GM12878 (cell line): ENCODE data around the gene CACFD1. TPM values are rescaled to one million over a fixed set of nuclear protein-coding genes. Genes with fewer than 3 reads are reported as not detected.
A peak's percentile ranks its signal among the peaks of the same experiment; 100 is the strongest.

Experiments
- EED ChIP-seq: sonication (generic); IDR thresholded peaks from 2 replicates; pipeline ENCODE4 v1.6.1; 2016; ENCODE audit warnings: antibody characterized with exemption, low read depth
- FOXK2 ChIP-seq: fragments of 450-650 bp; IDR thresholded peaks from 2 replicates; pipeline ENCODE4 v1.6.1; 2017; ENCODE audit warnings: mild to moderate bottlenecking, moderate library complexity
- GATAD2B ChIP-seq: fragments of 450-650 bp; conservative IDR thresholded peaks from 2 replicates; pipeline ENCODE4 v1.6.1; 2017; ENCODE audit warnings: low read depth, mild to moderate bottlenecking, moderate library complexity
- IKZF2 ChIP-seq, 2 experiments: fragments of 450-650 bp; IDR thresholded peaks; 2 replicates each; pipeline ENCODE4 v1.6.1; 2017; ENCODE audit warnings: mild to moderate bottlenecking in 2 of 2, moderate library complexity in 2 of 2
- NBN ChIP-seq: fragments of 450-650 bp; IDR thresholded peaks from 2 replicates; pipeline ENCODE4 v1.6.1; 2016
- NFYB ChIP-seq: IDR thresholded peaks from 2 replicates; pipeline ENCODE4 v1.6.1; 2011; ENCODE audit warnings: low read depth, mild to moderate bottlenecking, low read length, improper control_type of control experiment, moderate library complexity; ENCODE audit not compliant: insufficient read depth
- POLR2AphosphoS5 ChIP-seq: IDR thresholded peaks from 2 replicates; pipeline ENCODE4 v1.6.1; 2011; ENCODE audit warnings: mild to moderate bottlenecking, low read length, inconsistent platforms
- SIN3A ChIP-seq: IDR thresholded peaks from 2 replicates; pipeline ENCODE4 v1.6.1; 2012; ENCODE audit warnings: low read depth, low read length, improper control_type of control experiment
- TCF7 ChIP-seq: IDR thresholded peaks from 2 replicates; pipeline ENCODE4 v1.6.1; 2014; ENCODE audit warnings: antibody characterized with exemption, borderline replicate concordance
- polyA plus RNA-seq, 11 experiments: library from polyadenylated mRNA; depleted of rRNA in 4 of 11; unstranded in 6 of 11; stranded (reverse) in 5 of 11; fragments of >200 nt; fragmentation: Nextera tagmentation in 4 of 11; fragmentation: Illumina TruSeq in 1 of 11; extraction: Ambion mirVana in 4 of 11; extraction: Trizol in 1 of 11; gene quantifications; 1 replicate in 1 of 11; 2 replicates in 10 of 11; pipeline versions ENCODE4 v1.2.1 to v1.2.3, GENCODE V29; 2011 to 2016; ENCODE audit warnings: inconsistent platforms in 2 of 11, missing spikeins in 2 of 11, low read depth in 1 of 11
- total RNA-seq, 4 experiments: library from RNA; depleted of rRNA in 3 of 4; stranded (reverse); fragments of >200 nt in 3 of 4; fragmentation: Illumina TruSeq in 1 of 4; extraction: Trizol in 1 of 4; gene quantifications; 2 replicates each; pipeline versions ENCODE4 v1.2.1 to v1.2.3, GENCODE V29; 2013 to 2021
- TF ChIP-seq, protein P1 (sequence below): fragments of 450-650 bp; IDR thresholded peaks from 2 replicates; pipeline ENCODE4 v1.6.1; 2016; ENCODE audit warnings: mild to moderate bottlenecking, moderate library complexity, borderline replicate concordance
- TF ChIP-seq, protein P2 (sequence below): fragments of 450-650 bp; formaldehyde crosslinking; IDR thresholded peaks from 2 replicates; pipeline ENCODE4 v1.4.0; 2022; ENCODE audit warnings: mild to moderate bottlenecking, moderate library complexity
- TF ChIP-seq, protein P3 (sequence below): fragments of 450-650 bp; formaldehyde crosslinking; IDR thresholded peaks from 2 replicates; pipeline ENCODE4 v1.5.0; 2022; ENCODE audit warnings: mild to moderate bottlenecking, missing genetic modification characterization
- TF ChIP-seq, protein P4 (sequence below): IDR thresholded peaks from 2 replicates; pipeline ENCODE4 v1.6.1; 2011; ENCODE audit warnings: low read depth, low read length, improper control_type of control experiment, borderline replicate concordance

Gene CACFD1
- total and polyA plus RNA-seq, 10 of the 15 experiments (the other 5 are each of a cell fraction or from before 2014, with no cell fraction given), result 0.09 to 5.8 (median 1.4) TPM; not detected in 1

DNA sequence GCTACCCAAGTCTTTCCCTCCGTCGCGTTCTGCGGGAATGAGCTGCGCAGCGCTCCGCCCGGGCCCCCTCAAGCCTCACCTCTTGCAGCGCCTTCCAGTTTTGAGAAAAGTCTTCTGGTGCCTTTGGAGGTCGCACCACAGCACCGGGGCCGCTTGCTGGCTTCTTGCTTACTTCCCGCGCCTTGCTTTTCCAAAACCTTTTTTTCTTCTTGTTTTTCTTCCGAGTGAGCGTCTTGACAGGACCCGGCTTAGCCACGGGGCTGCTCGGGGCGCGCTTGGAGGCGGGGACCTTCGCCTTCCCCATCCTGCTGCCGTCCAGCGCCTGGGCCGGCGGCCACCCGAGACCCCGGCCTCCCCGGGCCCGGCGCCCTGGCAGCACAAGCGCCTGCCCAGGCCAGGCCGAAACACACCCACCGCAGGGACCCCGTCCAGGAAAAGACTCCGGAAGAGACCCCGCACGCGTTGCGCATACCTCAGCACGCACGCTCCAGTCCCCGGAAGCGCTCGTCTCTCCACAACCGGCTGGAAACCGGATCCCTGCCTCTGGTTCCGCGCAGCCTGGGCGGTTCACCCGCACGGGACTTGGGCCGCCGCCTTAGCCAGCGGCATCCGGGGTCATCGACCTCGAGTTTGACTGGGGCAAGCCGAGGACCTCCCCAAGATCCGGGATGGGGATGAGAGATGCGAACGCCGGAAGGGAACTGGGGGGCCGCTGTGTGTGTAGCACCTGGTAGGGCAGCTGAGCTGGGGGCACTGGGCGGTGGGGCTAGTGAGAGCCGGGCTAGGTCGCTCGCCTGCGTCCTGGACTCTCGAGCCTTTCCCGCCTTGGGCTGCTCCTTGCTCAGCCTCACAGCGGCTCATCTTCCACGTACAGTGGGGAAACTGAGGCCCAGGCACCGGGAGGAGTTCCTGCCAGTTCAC lies 42.0 kb upstream of the CACFD1 start, which contains the start of gene REXO4 (continued):
- TF ChIP-seq, protein P1, sequence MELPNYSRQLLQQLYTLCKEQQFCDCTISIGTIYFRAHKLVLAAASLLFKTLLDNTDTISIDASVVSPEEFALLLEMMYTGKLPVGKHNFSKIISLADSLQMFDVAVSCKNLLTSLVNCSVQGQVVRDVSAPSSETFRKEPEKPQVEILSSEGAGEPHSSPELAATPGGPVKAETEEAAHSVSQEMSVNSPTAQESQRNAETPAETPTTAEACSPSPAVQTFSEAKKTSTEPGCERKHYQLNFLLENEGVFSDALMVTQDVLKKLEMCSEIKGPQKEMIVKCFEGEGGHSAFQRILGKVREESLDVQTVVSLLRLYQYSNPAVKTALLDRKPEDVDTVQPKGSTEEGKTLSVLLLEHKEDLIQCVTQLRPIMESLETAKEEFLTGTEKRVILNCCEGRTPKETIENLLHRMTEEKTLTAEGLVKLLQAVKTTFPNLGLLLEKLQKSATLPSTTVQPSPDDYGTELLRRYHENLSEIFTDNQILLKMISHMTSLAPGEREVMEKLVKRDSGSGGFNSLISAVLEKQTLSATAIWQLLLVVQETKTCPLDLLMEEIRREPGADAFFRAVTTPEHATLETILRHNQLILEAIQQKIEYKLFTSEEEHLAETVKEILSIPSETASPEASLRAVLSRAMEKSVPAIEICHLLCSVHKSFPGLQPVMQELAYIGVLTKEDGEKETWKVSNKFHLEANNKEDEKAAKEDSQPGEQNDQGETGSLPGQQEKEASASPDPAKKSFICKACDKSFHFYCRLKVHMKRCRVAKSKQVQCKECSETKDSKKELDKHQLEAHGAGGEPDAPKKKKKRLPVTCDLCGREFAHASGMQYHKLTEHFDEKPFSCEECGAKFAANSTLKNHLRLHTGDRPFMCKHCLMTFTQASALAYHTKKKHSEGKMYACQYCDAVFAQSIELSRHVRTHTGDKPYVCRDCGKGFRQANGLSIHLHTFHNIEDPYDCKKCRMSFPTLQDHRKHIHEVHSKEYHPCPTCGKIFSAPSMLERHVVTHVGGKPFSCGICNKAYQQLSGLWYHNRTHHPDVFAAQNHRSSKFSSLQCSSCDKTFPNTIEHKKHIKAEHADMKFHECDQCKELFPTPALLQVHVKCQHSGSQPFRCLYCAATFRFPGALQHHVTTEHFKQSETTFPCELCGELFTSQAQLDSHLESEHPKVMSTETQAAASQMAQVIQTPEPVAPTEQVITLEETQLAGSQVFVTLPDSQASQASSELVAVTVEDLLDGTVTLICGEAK, result peak; percentile 100
- TF ChIP-seq NFYB, result no peak
- TF ChIP-seq SIN3A, result peak; percentile 89
- peak; percentile 51; the same call in 1 of the 2 replicates for TF ChIP-seq EED
- TF ChIP-seq, protein P2, sequence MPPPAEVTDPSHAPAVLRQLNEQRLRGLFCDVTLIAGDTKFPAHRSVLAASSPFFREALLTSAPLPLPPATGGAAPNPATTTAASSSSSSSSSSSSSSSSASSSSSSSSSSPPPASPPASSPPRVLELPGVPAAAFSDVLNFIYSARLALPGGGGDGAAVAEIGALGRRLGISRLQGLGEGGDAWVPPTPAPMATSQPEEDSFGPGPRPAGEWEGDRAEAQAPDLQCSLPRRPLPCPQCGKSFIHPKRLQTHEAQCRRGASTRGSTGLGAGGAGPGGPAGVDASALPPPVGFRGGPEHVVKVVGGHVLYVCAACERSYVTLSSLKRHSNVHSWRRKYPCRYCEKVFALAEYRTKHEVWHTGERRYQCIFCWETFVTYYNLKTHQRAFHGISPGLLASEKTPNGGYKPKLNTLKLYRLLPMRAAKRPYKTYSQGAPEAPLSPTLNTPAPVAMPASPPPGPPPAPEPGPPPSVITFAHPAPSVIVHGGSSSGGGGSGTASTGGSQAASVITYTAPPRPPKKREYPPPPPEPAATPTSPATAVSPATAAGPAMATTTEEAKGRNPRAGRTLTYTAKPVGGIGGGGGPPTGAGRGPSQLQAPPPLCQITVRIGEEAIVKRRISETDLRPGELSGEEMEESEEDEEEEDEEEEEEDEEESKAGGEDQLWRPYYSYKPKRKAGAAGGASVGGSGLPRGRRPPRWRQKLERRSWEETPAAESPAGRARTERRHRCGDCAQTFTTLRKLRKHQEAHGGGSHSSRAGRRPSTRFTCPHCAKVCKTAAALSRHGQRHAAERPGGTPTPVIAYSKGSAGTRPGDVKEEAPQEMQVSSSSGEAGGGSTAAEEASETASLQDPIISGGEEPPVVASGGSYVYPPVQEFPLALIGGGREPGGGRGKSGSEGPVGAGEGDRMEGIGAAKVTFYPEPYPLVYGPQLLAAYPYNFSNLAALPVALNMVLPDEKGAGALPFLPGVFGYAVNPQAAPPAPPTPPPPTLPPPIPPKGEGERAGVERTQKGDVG, result no peak
- TF ChIP-seq, protein P3, sequence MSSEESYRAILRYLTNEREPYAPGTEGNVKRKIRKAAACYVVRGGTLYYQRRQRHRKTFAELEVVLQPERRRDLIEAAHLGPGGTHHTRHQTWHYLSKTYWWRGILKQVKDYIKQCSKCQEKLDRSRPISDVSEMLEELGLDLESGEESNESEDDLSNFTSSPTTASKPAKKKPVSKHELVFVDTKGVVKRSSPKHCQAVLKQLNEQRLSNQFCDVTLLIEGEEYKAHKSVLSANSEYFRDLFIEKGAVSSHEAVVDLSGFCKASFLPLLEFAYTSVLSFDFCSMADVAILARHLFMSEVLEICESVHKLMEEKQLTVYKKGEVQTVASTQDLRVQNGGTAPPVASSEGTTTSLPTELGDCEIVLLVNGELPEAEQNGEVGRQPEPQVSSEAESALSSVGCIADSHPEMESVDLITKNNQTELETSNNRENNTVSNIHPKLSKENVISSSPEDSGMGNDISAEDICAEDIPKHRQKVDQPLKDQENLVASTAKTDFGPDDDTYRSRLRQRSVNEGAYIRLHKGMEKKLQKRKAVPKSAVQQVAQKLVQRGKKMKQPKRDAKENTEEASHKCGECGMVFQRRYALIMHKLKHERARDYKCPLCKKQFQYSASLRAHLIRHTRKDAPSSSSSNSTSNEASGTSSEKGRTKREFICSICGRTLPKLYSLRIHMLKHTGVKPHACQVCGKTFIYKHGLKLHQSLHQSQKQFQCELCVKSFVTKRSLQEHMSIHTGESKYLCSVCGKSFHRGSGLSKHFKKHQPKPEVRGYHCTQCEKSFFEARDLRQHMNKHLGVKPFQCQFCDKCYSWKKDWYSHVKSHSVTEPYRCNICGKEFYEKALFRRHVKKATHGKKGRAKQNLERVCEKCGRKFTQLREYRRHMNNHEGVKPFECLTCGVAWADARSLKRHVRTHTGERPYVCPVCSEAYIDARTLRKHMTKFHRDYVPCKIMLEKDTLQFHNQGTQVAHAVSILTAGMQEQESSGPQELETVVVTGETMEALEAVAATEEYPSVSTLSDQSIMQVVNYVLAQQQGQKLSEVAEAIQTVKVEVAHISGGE (CRISPR knock-in tag), result peak; percentile 97
- no peak; the same call in 1 of the 2 replicates for TF ChIP-seq TCF7
- TF ChIP-seq POLR2AphosphoS5, result peak; percentile 74
- TF ChIP-seq IKZF2 (IDR thresholded peaks at IDR 0.05), result peak; percentile 78 to 86
- TF ChIP-seq NBN, result peak; percentile 98
- TF ChIP-seq FOXK2, result peak; percentile 71
- TF ChIP-seq, protein P4, sequence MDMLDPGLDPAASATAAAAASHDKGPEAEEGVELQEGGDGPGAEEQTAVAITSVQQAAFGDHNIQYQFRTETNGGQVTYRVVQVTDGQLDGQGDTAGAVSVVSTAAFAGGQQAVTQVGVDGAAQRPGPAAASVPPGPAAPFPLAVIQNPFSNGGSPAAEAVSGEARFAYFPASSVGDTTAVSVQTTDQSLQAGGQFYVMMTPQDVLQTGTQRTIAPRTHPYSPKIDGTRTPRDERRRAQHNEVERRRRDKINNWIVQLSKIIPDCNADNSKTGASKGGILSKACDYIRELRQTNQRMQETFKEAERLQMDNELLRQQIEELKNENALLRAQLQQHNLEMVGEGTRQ, result no peak
- TF ChIP-seq GATAD2B, result peak; percentile 89; the same call in 1 of the 2 replicates
